Right lobe of liver (tissue), 6 donors: ENCODE results near the gene PNPLA1. TPM values are rescaled to one million over a fixed set of nuclear protein-coding genes. Genes with fewer than 3 reads are reported as not detected.

Experiments used
- ATAC-seq, 4 donors: fragments of 200-7000 bp; cut with Tn5 transposase; one replicate each; pipeline ENCODE4 v1.9.1; 2020; ENCODE audit warnings: mild to moderate bottlenecking in 4 of 4, moderate library complexity in 4 of 4
- DNase-seq, 3 donors: peaks; one replicate each; pipeline ENCODE4 v3.0.0-alpha.2; 2020
- H3K27ac ChIP-seq, 3 donors: fragments of 200-600 bp; one replicate each; pipeline ENCODE4 v1.8.0; 2022
- H3K27me3 ChIP-seq, 2 donors: fragments of 200-600 bp; one replicate each; pipeline ENCODE4 v1.8.0; 2022
- H3K36me3 ChIP-seq, 4 donors: fragments of 200-600 bp; sonication (generic) in 1 of 4; one replicate each; pipeline versions ENCODE4 v1.5.1 to v1.8.0; 2017 to 2022; ENCODE audit warnings: control low read depth in 1 of 4
- H3K4me1 ChIP-seq, 4 donors: fragments of 200-600 bp; sonication (generic) in 1 of 4; one replicate each; pipeline versions ENCODE4 v1.5.1 to v1.8.0; 2017 to 2022; ENCODE audit warnings: control low read depth in 1 of 4
- H3K4me3 ChIP-seq, 3 donors: fragments of 200-600 bp; one replicate each; pipeline ENCODE4 v1.8.0; 2022
- H3K9me3 ChIP-seq, 4 donors: fragments of 200-600 bp; sonication (generic) in 1 of 4; one replicate each; pipeline versions ENCODE4 v1.5.1 to v1.8.0; 2017 to 2022; ENCODE audit warnings: control low read depth in 1 of 4
- CTCF ChIP-seq, 4 donors: fragments of 200-600 bp in 3 of 4; fragments of 450-650 bp in 1 of 4; IDR thresholded peaks; one replicate each; pipeline versions ENCODE4 v1.5.1 to v1.8.0; 2016 to 2022; ENCODE audit warnings: antibody characterized with exemption in 4 of 4, mild to moderate bottlenecking in 2 of 4
- POLR2A ChIP-seq: fragments of 450-650 bp; IDR thresholded peaks from one replicate; pipeline ENCODE4 v1.6.1; 2017; ENCODE audit warnings: antibody characterized with exemption, mild to moderate bottlenecking
- WGBS: methylation state at CpG from one replicate; pipeline ENCODE4 v1.1.6; 2018; ENCODE audit warnings: low coverage, low lambda C conversion rate; ENCODE audit not compliant: insufficient coverage; ENCODE audit errors: missing lambda C conversion rate; 5-methylcytosine and 5-hydroxymethylcytosine counted together
- intact Hi-C, 2 donors: fragments of 100-400 bp; cut with DNase I; formaldehyde crosslinking; loops; one replicate each; pipeline versions ENCODE4 v1.11.2 to v1.14.1; 2022
- total RNA-seq, 6 experiments: library from RNA; depleted of rRNA in 2 of 6; stranded (reverse); fragments of >200 nt in 2 of 6; fragmentation: NEBNext Ultra II Directional in 3 of 6; extraction: Animal tissue kit (Norgen Biotek cat#: 25700) in 3 of 6; gene quantifications; one replicate each; pipeline versions ENCODE4 v1.1.0 to v1.2.4, GENCODE V29; 2016 to 2023
- donor health status: DM: no; HTN: yes; CAD: no.
- donor health status: DM: no; HTN: no; CAD: no.
- donor health status: DM: no; HTN: no; CAD: no.
- donor health status: DM: no; HTN: yes; CAD: no.
- donor health status: DM: no; HTN: yes; CAD: no.

Gene PNPLA1
- total RNA-seq, 6 experiments from 2014 or later = not detected

GRCh38 chr6:36302227-36302976, 32.5 kb downstream of the PNPLA1 start:
- no peaks in the 10 kb centered on the region for H3K36me3 ChIP-seq
- intact Hi-C loops = loop anchor here (10.0 kb wide), 1 partner anchor 62 kb away; no protein-coding TSS in a partner anchor

GRCh38 chr6:36305885-36306284, 36.0 kb downstream of the PNPLA1 start:
- Histone ChIP-seq H3K9me3 (no peaks in the 10 kb centered on the region), H3K4me3 (no peak overlapping the region), H3K27ac (no peak overlapping the region), H3K4me1 (no peaks in the 10 kb centered on the region), H3K36me3 (no peaks in the 10 kb centered on the region), H3K27me3 (no peaks in the 10 kb centered on the region)
- DNase-seq = no peak
- WGBS = 86% methylated on average over 10 of the region's 11 CpGs
- no peak for ATAC-seq
- intact Hi-C loops = loop anchor here (10.0 kb wide), 1 partner anchor 59 kb away; no protein-coding TSS in a partner anchor
- TF ChIP-seq CTCF (IDR thresholded peaks at IDR 0.05) = no peak
- TF ChIP-seq POLR2A = no peak

More at GRCh38 chr6:36302227-36302976, 32.5 kb downstream of the PNPLA1 start:
- Histone ChIP-seq H3K4me3 (no peak overlapping the region), H3K27ac (no peak overlapping the region), H3K27me3 (no peaks in the 10 kb centered on the region), H3K4me1 (no peaks in the 10 kb centered on the region), H3K9me3 (no peaks in the 10 kb centered on the region)
- peak; percentile 92 to 98 (median 96) for TF ChIP-seq CTCF (IDR thresholded peaks at IDR 0.05)
- TF ChIP-seq POLR2A = no peak
- 17% methylated on average over 11 of the region's 13 CpGs for WGBS
- ATAC-seq (peak; percentile 97 to 99 (median 98)), DNase-seq (peak; percentile 78 to 91 (median 81))

GRCh38 chr6:36306375-36306774, 36.5 kb downstream of the PNPLA1 start:
- Histone ChIP-seq H3K27me3 (no peaks in the 10 kb centered on the region), H3K9me3 (no peaks in the 10 kb centered on the region), H3K27ac (no peak overlapping the region), H3K4me3 (no peak overlapping the region), H3K4me1 (no peaks in the 10 kb centered on the region), H3K36me3 (no peaks in the 10 kb centered on the region)
- WGBS = 79% methylated on average over 7 of the region's 7 CpGs
- ATAC-seq (no peak), DNase-seq (no peak)
- intact Hi-C loops = loop anchor here (10.0 kb wide), 1 partner anchor 58 kb away; no protein-coding TSS in a partner anchor
- no peak for TF ChIP-seq POLR2A
- no peak for TF ChIP-seq CTCF (IDR thresholded peaks at IDR 0.05)

GRCh38 chr6:36308514-36308913, 38.7 kb downstream of the PNPLA1 start:
- no peak overlapping the region for H3K4me3 ChIP-seq
- 81% methylated on average over 5 of the region's 5 CpGs for WGBS
- H3K9me3 ChIP-seq = no peaks in the 10 kb centered on the region
- ATAC-seq = no peak
- intact Hi-C loops = loop anchor here (10.0 kb wide), 1 partner anchor 56 kb away; no protein-coding TSS in a partner anchor
- no peak for DNase-seq
- no peaks in the 10 kb centered on the region for H3K4me1 ChIP-seq
- no peaks in the 10 kb centered on the region for H3K27me3 ChIP-seq
- TF ChIP-seq CTCF (IDR thresholded peaks at IDR 0.05) = no peak
- no peak for TF ChIP-seq POLR2A
- no peak overlapping the region for H3K27ac ChIP-seq
- H3K36me3 ChIP-seq = no peaks in the 10 kb centered on the region
